Neutrophil (primary cell): ENCODE results near the gene TBC1D14.

Source experiments
- H3K27ac ChIP-seq: fragments of 200-600 bp; sonication (generic); 2 replicates; pipeline ENCODE4 v1.5.1; 2016; ENCODE audit warnings: mild to moderate bottlenecking, moderate library complexity
- H3K27me3 ChIP-seq: fragments of 200-600 bp; sonication (generic); 2 replicates; pipeline ENCODE4 v1.6.0; 2016; ENCODE audit warnings: mild to moderate bottlenecking
- H3K36me3 ChIP-seq: fragments of 200-600 bp; sonication (generic); 2 replicates; pipeline ENCODE4 v1.5.1; 2017
- H3K4me1 ChIP-seq, 2 experiments: fragments of 200-600 bp in 1 of 2; sonication (generic) in 1 of 2; 1 replicate in 1 of 2; 2 replicates in 1 of 2; pipeline versions ENCODE4 v1.5.1 to v1.6.1; 2013 to 2016; ENCODE audit warnings: low read depth in 1 of 2, low read length in 1 of 2, mild to moderate bottlenecking in 1 of 2, moderate library complexity in 1 of 2; ENCODE audit not compliant: control insufficient read depth in 1 of 2, insufficient read depth in 1 of 2
- H3K4me3 ChIP-seq, 2 experiments: fragments of 200-600 bp in 1 of 2; sonication (generic) in 1 of 2; 1 replicate in 1 of 2; 2 replicates in 1 of 2; pipeline ENCODE4 v1.5.1; 2013 to 2016; ENCODE audit warnings: low read depth in 1 of 2, low read length in 1 of 2, mild to moderate bottlenecking in 1 of 2, moderate library complexity in 1 of 2
- H3K9me3 ChIP-seq: fragments of 200-600 bp; sonication (generic); 2 replicates; pipeline ENCODE4 v1.5.1; 2016
- CTCF ChIP-seq: fragments of 200-600 bp; sonication (generic); IDR thresholded peaks from 2 replicates; pipeline ENCODE4 v1.5.1; 2016; ENCODE audit warnings: antibody characterized with exemption

The TBC1D14 gene

GRCh38 chr4:7063362-7063761, 153.7 kb downstream of the TBC1D14 start:
- no peaks in the 10 kb centered on the region for H3K27me3 ChIP-seq
- no peak for TF ChIP-seq CTCF
- H3K4me1 ChIP-seq, result peaks cover 63 to 69% of the 10 kb centered on the region in 2 experiments
- no peaks in the 10 kb centered on the region for H3K9me3 ChIP-seq
- no peak overlapping the region for H3K4me3 ChIP-seq
- H3K27ac ChIP-seq, result no peak overlapping the region
- H3K36me3 ChIP-seq, result peaks cover 6% of the 10 kb centered on the region

- H3K4me1 ChIP-seq, result peaks cover 53 to 62% of the 10 kb centered on the region in 2 experiments
- H3K27ac ChIP-seq, result peak overlapping the region; percentile 92
- H3K27me3 ChIP-seq, result peaks cover 5% of the 10 kb centered on the region
- peak overlapping the region; percentile 95 to 96 for H3K4me3 ChIP-seq
- no peak for TF ChIP-seq CTCF
- no peaks in the 10 kb centered on the region for H3K9me3 ChIP-seq
- H3K36me3 ChIP-seq, result peaks cover 6% of the 10 kb centered on the region
Measured at GRCh38 chr4:7066006-7066405, 156.4 kb downstream of the TBC1D14 start.

GRCh38 chr4:7066493-7066892, 156.9 kb downstream of the TBC1D14 start:
- H3K36me3 ChIP-seq, result peaks cover 6% of the 10 kb centered on the region
- peak overlapping the region; percentile 95 to 96 for H3K4me3 ChIP-seq
- peaks cover 48 to 57% of the 10 kb centered on the region in 2 experiments for H3K4me1 ChIP-seq
- no peak for TF ChIP-seq CTCF
- peaks cover 10% of the 10 kb centered on the region for H3K27me3 ChIP-seq
- H3K9me3 ChIP-seq, result no peaks in the 10 kb centered on the region
- H3K27ac ChIP-seq, result peak overlapping the region; percentile 92

- TF ChIP-seq CTCF, result no peak
- no peaks in the 10 kb centered on the region for H3K9me3 ChIP-seq
Measured at GRCh38 chr4:7067126-7067451, 157.5 kb downstream of the TBC1D14 start.

GRCh38 chr4:7067452-7068278, 158.0 kb downstream of the TBC1D14 start, which contains the start of gene GRPEL1:
TSS of gene GRPEL1 (minus strand) at chr4:7068064. CDS start at chr4:7068032, 32 bp downstream.
- H3K4me1 ChIP-seq, result peaks cover 45 to 53% of the 10 kb centered on the region in 2 experiments
- peaks cover 22% of the 10 kb centered on the region for H3K27me3 ChIP-seq
- H3K36me3 ChIP-seq, result no peaks in the 10 kb centered on the region
- H3K4me3 ChIP-seq, result peak within 1 kb of the TSS; percentile 95 to 96
- no peaks in the 10 kb centered on the region for H3K9me3 ChIP-seq
- no peak for TF ChIP-seq CTCF
- peak within 1 kb of the TSS; percentile 92 for H3K27ac ChIP-seq

More at GRCh38 chr4:7067126-7067451, 157.5 kb downstream of the TBC1D14 start:
- peak overlapping the region; percentile 92 for H3K27ac ChIP-seq
- peak overlapping the region; percentile 95 to 96 for H3K4me3 ChIP-seq
- H3K36me3 ChIP-seq, result peaks cover 1% of the 10 kb centered on the region
- H3K27me3 ChIP-seq, result peaks cover 16% of the 10 kb centered on the region
- peaks cover 45 to 53% of the 10 kb centered on the region in 2 experiments for H3K4me1 ChIP-seq
